Lower lobe of right lung (tissue), 2 donors: ENCODE data around the gene RPS2. TPM values are rescaled to one million over a fixed set of nuclear protein-coding genes. Genes with fewer than 3 reads are reported as not detected.

Experiments used
- ATAC-seq, 2 donors: fragments of 200-7000 bp; cut with Tn5 transposase; one replicate each; pipeline ENCODE4 v1.9.1; 2020 to 2022; ENCODE audit warnings: mild to moderate bottlenecking in 2 of 2, moderate library complexity in 2 of 2
- DNase-seq: peaks from one replicate; pipeline ENCODE4 v3.0.0-alpha.2; 2020
- H3K27ac ChIP-seq: fragments of 200-600 bp; one replicate; pipeline ENCODE4 v1.8.0; 2022
- H3K27me3 ChIP-seq: fragments of 200-600 bp; one replicate; pipeline ENCODE4 v1.8.0; 2022; ENCODE audit warnings: low read depth
- H3K36me3 ChIP-seq: fragments of 200-600 bp; one replicate; pipeline ENCODE4 v1.8.0; 2022; ENCODE audit warnings: mild to moderate bottlenecking
- H3K4me1 ChIP-seq: fragments of 200-600 bp; one replicate; pipeline ENCODE4 v1.8.0; 2022
- H3K4me3 ChIP-seq: fragments of 200-600 bp; one replicate; pipeline ENCODE4 v1.8.0; 2022; ENCODE audit warnings: mild to moderate bottlenecking
- H3K9me3 ChIP-seq: fragments of 200-600 bp; one replicate; pipeline ENCODE4 v1.8.0; 2022
- CTCF ChIP-seq: fragments of 200-600 bp; IDR thresholded peaks from one replicate; pipeline ENCODE4 v1.8.0; 2022; ENCODE audit warnings: antibody characterized with exemption, mild to moderate bottlenecking
- intact Hi-C: fragments of 100-400 bp; cut with DNase I; formaldehyde crosslinking; loops from one replicate; pipeline ENCODE4 v1.11.0; 2022
- total RNA-seq: library from RNA; stranded (reverse); fragmentation: NEBNext Ultra II Directional; extraction: Animal tissue kit (Norgen Biotek cat#: 25700); gene quantifications from one replicate; pipeline ENCODE4 v1.2.1, GENCODE V29; 2021
- donor health status: DM: no; HTN: yes; CAD: no; lungs with severe emphysema.

The RPS2 gene
- total RNA-seq, 1 donor from 2014 or later, result 1,721 TPM

- TF ChIP-seq CTCF, result no peak
- H3K27ac ChIP-seq, result no peak overlapping the region
- H3K27me3 ChIP-seq, result peaks cover 27% of the 10 kb centered on the region
- peaks cover 13% of the 10 kb centered on the region for H3K36me3 ChIP-seq
- peak overlapping the region; percentile 57 for H3K4me3 ChIP-seq
- peaks cover 20% of the 10 kb centered on the region for H3K4me1 ChIP-seq
- peak; percentile 13 to 19 for ATAC-seq
- DNase-seq, result peak; percentile 47
- H3K9me3 ChIP-seq, result no peaks in the 10 kb centered on the region
- intact Hi-C loops, result no loop called here
These were observed 26.5 kb upstream of the RPS2 start for GRCh38 chr16:1991135-1991551.

GRCh38 chr16:1990351-1991134 is 25.9 kb upstream of the RPS2 start:
- ATAC-seq, result no peak

GRCh38 chr16:1990101-1990350 is 25.4 kb upstream of the RPS2 start:
- DNase-seq, result no peak

More at GRCh38 chr16:1990351-1991134, 25.9 kb upstream of the RPS2 start:
- DNase-seq, result peak; percentile 57
- Histone ChIP-seq H3K27me3 (peaks cover 27% of the 10 kb centered on the region), H3K9me3 (no peaks in the 10 kb centered on the region), H3K4me1 (peaks cover 20% of the 10 kb centered on the region), H3K36me3 (peaks cover 19% of the 10 kb centered on the region), H3K4me3 (peak overlapping the region; percentile 39), H3K27ac (no peak overlapping the region)
- intact Hi-C loops, result no loop called here
- no peak for TF ChIP-seq CTCF

GRCh38 chr16:1989209-1990100 is 24.8 kb upstream of the RPS2 start, which contains the start of gene SYNGR3:
Gene SYNGR3, plus strand, starts transcription at chr16:1989970. Its CDS starts 133 bp downstream, at chr16:1990103.
- ATAC-seq (no peak), DNase-seq (peak; percentile 51)
- no peak for TF ChIP-seq CTCF
- H3K36me3 ChIP-seq, result peaks cover 23% of the 10 kb centered on the region
- intact Hi-C loops, result no loop called here
- H3K4me3 ChIP-seq, result peak within 1 kb of the TSS; percentile 39
- peaks cover 31% of the 10 kb centered on the region for H3K4me1 ChIP-seq
- no peaks in the 10 kb centered on the region for H3K9me3 ChIP-seq
- peaks cover 27% of the 10 kb centered on the region for H3K27me3 ChIP-seq
- H3K27ac ChIP-seq, result no peak within 1 kb of the TSS

More at GRCh38 chr16:1990101-1990350, 25.4 kb upstream of the RPS2 start:
- peaks cover 25% of the 10 kb centered on the region for H3K4me1 ChIP-seq
- H3K27ac ChIP-seq, result no peak overlapping the region
- H3K36me3 ChIP-seq, result peaks cover 23% of the 10 kb centered on the region
- no peaks in the 10 kb centered on the region for H3K9me3 ChIP-seq
- intact Hi-C loops, result no loop called here
- H3K27me3 ChIP-seq, result peaks cover 27% of the 10 kb centered on the region
- H3K4me3 ChIP-seq, result no peak overlapping the region
- no peak for ATAC-seq
- no peak for TF ChIP-seq CTCF

GRCh38 chr16:1987198-1987597 is 22.6 kb upstream of the RPS2 start:
- Histone ChIP-seq H3K27me3 (peaks cover 27% of the 10 kb centered on the region), H3K36me3 (peaks cover 23% of the 10 kb centered on the region), H3K4me1 (peaks cover 38% of the 10 kb centered on the region), H3K27ac (no peak overlapping the region), H3K9me3 (no peaks in the 10 kb centered on the region), H3K4me3 (no peak overlapping the region)
- DNase-seq (no peak), ATAC-seq (no peak)
- intact Hi-C loops, result no loop called here
- TF ChIP-seq CTCF, result no peak
